A673 (cell line): ENCODE measurements around the gene CRHR1. TPM values are rescaled to one million over a fixed set of nuclear protein-coding genes. Genes with fewer than 3 reads are reported as not detected.

Experiments
- BruUV-seq: library from RNA; stranded (reverse); fragments of 400-500 nt; replicated peaks from 2 replicates; lab custom pipeline; 2021; lab: Mats Ljungman, UMichigan
- CTCF ChIA-PET: fragments of 300-600 bp; sonication (Branson Sonifier 250); formaldehyde crosslinking; loops from one replicate; lab custom pipeline; 2022; ENCODE audit warnings: antibody characterized with exemption; lab: Charles Lee
- POLR2A ChIA-PET: fragments of 300-600 bp; sonication (Branson Sonifier 250); formaldehyde crosslinking; loops from one replicate; lab custom pipeline; 2022; ENCODE audit warnings: antibody characterized with exemption; ENCODE audit not compliant: low non-redundant PET; lab: Charles Lee
- DNase-seq: peaks from one replicate; pipeline ENCODE4 v3.0.0-alpha.2; 2015; ENCODE audit warnings: low spot score
- H3K27ac ChIP-seq: fragments of 200-600 bp; sonication (generic); 2 replicates; pipeline ENCODE4 v1.5.1; 2016; ENCODE audit warnings: mixed run types, low read depth, mild to moderate bottlenecking, mixed read lengths, antibody characterized with exemption, low read length; ENCODE audit not compliant: poor library complexity, severe bottlenecking
- H3K27me3 ChIP-seq: fragments of 200-600 bp; sonication (generic); replicated peaks from 2 replicates; pipeline ENCODE4 v1.6.1; 2017; ENCODE audit warnings: mixed run types, low read depth, mild to moderate bottlenecking, mixed read lengths, antibody characterized with exemption, low read length; ENCODE audit not compliant: insufficient read depth, poor library complexity
- H3K36me3 ChIP-seq: fragments of 200-600 bp; sonication (generic); 2 replicates; pipeline ENCODE4 v1.6.1; 2016; ENCODE audit warnings: mixed run types, mild to moderate bottlenecking, mixed read lengths, antibody characterized with exemption, low read length; ENCODE audit not compliant: insufficient read depth, poor library complexity, severe bottlenecking
- H3K4me1 ChIP-seq: fragments of 200-600 bp; sonication (generic); 2 replicates; pipeline ENCODE4 v1.6.1; 2017; ENCODE audit warnings: mixed run types, mild to moderate bottlenecking, mixed read lengths, antibody characterized with exemption, low read length; ENCODE audit not compliant: insufficient read depth, poor library complexity, severe bottlenecking
- H3K4me3 ChIP-seq: fragments of 200-600 bp; sonication (generic); 2 replicates; pipeline ENCODE4 v1.5.1; 2016; ENCODE audit warnings: low read depth, mixed run types, mild to moderate bottlenecking, mixed read lengths, low read length; ENCODE audit not compliant: poor library complexity, severe bottlenecking
- H3K9me3 ChIP-seq: fragments of 200-600 bp; sonication (generic); 2 replicates; pipeline ENCODE4 v1.6.1; 2016; ENCODE audit warnings: mixed run types, low read depth, mild to moderate bottlenecking, mixed read lengths, antibody characterized with exemption, low read length; ENCODE audit not compliant: poor library complexity, severe bottlenecking
- EZH2 ChIP-seq: fragments of 200-600 bp; sonication (generic); IDR thresholded peaks from 2 replicates; pipeline ENCODE4 v1.6.1; 2017; ENCODE audit warnings: borderline replicate concordance, low read depth, mild to moderate bottlenecking, mixed read lengths, antibody characterized with exemption, low read length; ENCODE audit not compliant: poor library complexity, severe bottlenecking
- intact Hi-C: fragments of 100-400 bp; cut with micrococcal nuclease; formaldehyde crosslinking; loops from one replicate; pipeline ENCODE4 v1.10.0; 2022; ENCODE audit not compliant: unreplicated experiment
- total RNA-seq: library from RNA; stranded (reverse); gene quantifications from 2 replicates; pipeline ENCODE4 v1.2.3, GENCODE V29; 2021
- TF ChIP-seq, protein P1 (sequence below): fragments of 300-800, 200-600 bp; sonication (generic); conservative IDR thresholded peaks from 2 replicates; pipeline ENCODE4 v1.5.1; 2017; ENCODE audit warnings: low read depth, mild to moderate bottlenecking, antibody characterized with exemption, low read length, moderate library complexity, mixed read lengths

Gene CRHR1
- total RNA-seq, 1 experiment from 2014 or later: not detected

DNA sequence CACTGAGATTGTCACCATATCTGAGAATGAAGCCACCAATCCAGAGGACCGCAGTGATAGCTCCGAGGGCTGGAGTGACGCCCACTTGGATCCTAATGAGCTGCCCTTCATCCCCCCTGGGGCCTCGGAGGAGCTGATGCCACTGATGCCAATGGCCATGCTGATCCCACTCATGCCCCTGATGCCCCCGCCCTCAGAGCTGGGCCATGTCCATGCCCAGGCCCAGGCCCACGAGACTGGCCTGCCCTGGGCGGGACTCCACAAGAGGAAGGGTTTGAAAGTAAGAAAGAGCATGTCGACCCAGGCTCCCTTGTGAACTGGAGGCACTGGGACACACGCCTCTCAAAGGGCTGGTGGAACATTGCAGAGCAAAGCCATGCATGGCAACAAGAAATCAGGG lies 62.5 kb downstream of the CRHR1 start:
- intact Hi-C loops: no loop called here
- DNase-seq: no peak
- H3K4me1 ChIP-seq: no peaks in the 10 kb centered on the region
- CTCF ChIA-PET: no interaction called here
- TF ChIP-seq, protein P1, sequence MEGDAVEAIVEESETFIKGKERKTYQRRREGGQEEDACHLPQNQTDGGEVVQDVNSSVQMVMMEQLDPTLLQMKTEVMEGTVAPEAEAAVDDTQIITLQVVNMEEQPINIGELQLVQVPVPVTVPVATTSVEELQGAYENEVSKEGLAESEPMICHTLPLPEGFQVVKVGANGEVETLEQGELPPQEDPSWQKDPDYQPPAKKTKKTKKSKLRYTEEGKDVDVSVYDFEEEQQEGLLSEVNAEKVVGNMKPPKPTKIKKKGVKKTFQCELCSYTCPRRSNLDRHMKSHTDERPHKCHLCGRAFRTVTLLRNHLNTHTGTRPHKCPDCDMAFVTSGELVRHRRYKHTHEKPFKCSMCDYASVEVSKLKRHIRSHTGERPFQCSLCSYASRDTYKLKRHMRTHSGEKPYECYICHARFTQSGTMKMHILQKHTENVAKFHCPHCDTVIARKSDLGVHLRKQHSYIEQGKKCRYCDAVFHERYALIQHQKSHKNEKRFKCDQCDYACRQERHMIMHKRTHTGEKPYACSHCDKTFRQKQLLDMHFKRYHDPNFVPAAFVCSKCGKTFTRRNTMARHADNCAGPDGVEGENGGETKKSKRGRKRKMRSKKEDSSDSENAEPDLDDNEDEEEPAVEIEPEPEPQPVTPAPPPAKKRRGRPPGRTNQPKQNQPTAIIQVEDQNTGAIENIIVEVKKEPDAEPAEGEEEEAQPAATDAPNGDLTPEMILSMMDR: no peak
- no peak for TF ChIP-seq EZH2
- H3K4me3 ChIP-seq: no peak overlapping the region
- no peaks in the 10 kb centered on the region for H3K27me3 ChIP-seq
- no TSS peak for BruUV-seq
- H3K27ac ChIP-seq: no peak overlapping the region
- no peaks in the 10 kb centered on the region for H3K36me3 ChIP-seq
- no peaks in the 10 kb centered on the region for H3K9me3 ChIP-seq
- POLR2A ChIA-PET: no interaction called here

DNA sequence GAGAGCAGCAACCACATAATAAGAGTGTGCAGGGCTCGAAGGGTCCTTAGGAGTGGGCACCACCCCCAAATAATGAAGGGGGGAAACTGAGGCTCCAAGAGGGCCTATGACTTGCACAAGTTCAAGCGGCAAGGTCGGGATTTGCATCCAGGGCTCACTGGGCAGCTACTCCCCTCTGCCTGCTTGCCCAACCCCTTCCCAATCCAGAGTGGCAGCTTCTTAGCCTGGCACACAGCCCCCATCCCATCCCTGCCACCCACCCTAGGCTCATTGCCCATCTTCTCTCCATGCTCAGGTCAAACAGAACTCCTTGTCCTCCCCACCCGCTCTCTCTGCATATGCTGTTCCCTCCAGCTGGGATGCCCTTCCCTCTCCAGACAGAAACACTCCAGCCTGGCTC lies 63.0 kb downstream of the CRHR1 start:
- Histone ChIP-seq H3K36me3 (no peaks in the 10 kb centered on the region), H3K27me3 (no peaks in the 10 kb centered on the region), H3K9me3 (no peaks in the 10 kb centered on the region), H3K27ac (no peak overlapping the region), H3K4me3 (no peak overlapping the region), H3K4me1 (no peaks in the 10 kb centered on the region)
- CTCF ChIA-PET: interaction anchor here (0.5 kb wide), 1 partner anchor 1136 kb away, joined by 5 read pairs; no protein-coding TSS in a partner anchor
- intact Hi-C loops: no loop called here
- POLR2A ChIA-PET: no interaction called here
- TF ChIP-seq, protein P1: no peak
- TF ChIP-seq EZH2: no peak
- DNase-seq: no peak
- BruUV-seq: no TSS peak

DNA sequence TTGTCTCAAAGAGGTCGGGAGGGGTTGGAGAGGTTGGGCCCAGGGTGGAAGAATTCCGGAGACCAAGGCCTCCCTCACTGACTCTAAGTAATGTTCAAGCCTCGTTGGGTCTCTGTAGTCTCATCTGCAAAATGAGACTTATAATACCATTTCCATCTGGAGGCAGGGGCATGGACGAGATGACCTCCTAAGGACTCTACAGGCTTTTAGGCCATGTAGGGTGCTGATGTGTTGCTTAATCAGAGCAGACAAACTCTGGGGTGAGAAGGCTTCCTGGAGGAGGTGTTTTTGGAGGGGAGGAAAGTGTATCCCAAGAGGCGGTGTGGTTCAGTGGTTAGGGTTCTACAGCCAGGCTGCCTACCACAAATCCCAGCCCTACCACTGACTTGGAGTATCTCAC lies 63.6 kb downstream of the CRHR1 start:
- Histone ChIP-seq H3K27ac (no peak overlapping the region), H3K9me3 (no peaks in the 10 kb centered on the region), H3K36me3 (no peaks in the 10 kb centered on the region), H3K4me1 (no peaks in the 10 kb centered on the region), H3K4me3 (no peak overlapping the region), H3K27me3 (no peaks in the 10 kb centered on the region)
- intact Hi-C loops: no loop called here
- POLR2A ChIA-PET: no interaction called here
- no TSS peak for BruUV-seq
- CTCF ChIA-PET: interaction anchor here (0.5 kb wide), 1 partner anchor 1135 kb away, joined by 5 read pairs; no protein-coding TSS in a partner anchor
- TF ChIP-seq EZH2: no peak
- TF ChIP-seq, protein P1: no peak
- DNase-seq: no peak
